SK-N-DZ (cell line): ENCODE data around the gene PDF.

Source experiments
- DNase-seq: peaks from one replicate; pipeline ENCODE4 v3.0.0-alpha.2; 2015; ENCODE audit warnings: low spot score

PDF gene

DNA sequence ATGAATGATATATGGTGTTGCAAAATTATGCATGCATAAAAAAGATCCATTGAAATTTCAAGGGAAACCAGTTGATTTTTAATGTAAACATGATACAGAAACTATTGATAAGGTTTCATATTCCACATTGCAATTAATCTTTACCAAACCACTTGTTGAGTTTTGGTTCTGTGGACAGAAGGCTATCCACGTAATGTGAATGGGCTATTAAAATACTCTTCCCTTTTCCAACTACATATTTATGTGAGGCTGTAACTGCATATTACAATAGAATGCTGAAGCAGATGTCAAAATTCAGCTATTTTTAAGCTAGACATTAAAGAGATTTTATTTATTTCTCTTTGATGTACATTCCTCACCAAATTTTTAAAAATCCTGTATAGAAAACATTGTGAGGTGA is 53.0 kb downstream of the PDF start:
- DNase-seq, result no peak
